SK-N-SH (cell line): ENCODE measurements around the gene AKT1. TPM values are rescaled to one million over a fixed set of nuclear protein-coding genes. Genes with fewer than 3 reads are reported as not detected.

ENCODE experiments used
- CTCF ChIA-PET: fragments of 300-600, 350-600 bp; formaldehyde crosslinking; extraction: SDS; loops from one replicate; lab custom pipeline; 2021; lab: Yijun Ruan, JAX
- POLR2A ChIA-PET: fragments of 350-600 bp; sonication (Branson Sonifier 250); formaldehyde crosslinking; extraction: SDS; loops from one replicate; lab custom pipeline; 2020; ENCODE audit warnings: antibody characterized with exemption, inconsistent platforms; lab: Yijun Ruan, JAX
- DNase-seq: peaks from one replicate; pipeline ENCODE4 v3.0.0; 2012
- H2AFZ ChIP-seq: fragments of 200-600 bp; sonication (generic); 2 replicates; pipeline ENCODE4 v1.8.1; 2016; ENCODE audit warnings: antibody characterized with exemption, mild to moderate bottlenecking, low read depth
- H3F3A ChIP-seq: fragments of 200-600 bp; sonication (generic); replicated peaks from 2 replicates; pipeline ENCODE3; 2016; ENCODE audit warnings: antibody characterized with exemption, mild to moderate bottlenecking; ENCODE audit not compliant: insufficient read depth
- H3K27ac ChIP-seq, 2 experiments: fragments of 200-500 bp in 1 of 2; fragments of 200-600 bp in 1 of 2; sonication (Bioruptor generic) in 1 of 2; sonication (generic), shearing (Covaris generic) in 1 of 2; 2 replicates each; pipeline versions ENCODE4 v1.5.1 to v1.6.1; 2014 to 2016; ENCODE audit warnings: low read depth in 2 of 2, inconsistent platforms in 1 of 2, low read length in 1 of 2, mild to moderate bottlenecking in 1 of 2, mixed read lengths in 1 of 2
- H3K27me3 ChIP-seq: fragments of 200-600 bp; sonication (generic), shearing (Covaris generic); 2 replicates; pipeline ENCODE4 v1.6.1; 2016; ENCODE audit warnings: mixed run types; ENCODE audit not compliant: insufficient read depth
- H3K36me3 ChIP-seq, 2 experiments: fragments of 200-500 bp in 1 of 2; fragments of 200-600 bp in 1 of 2; sonication (Bioruptor generic) in 1 of 2; sonication (generic) in 1 of 2; replicated peaks in 1 of 2; 2 replicates each; pipeline versions ENCODE3 to v1.5.1; 2014 to 2016; ENCODE audit warnings: low read length in 1 of 2, mild to moderate bottlenecking in 1 of 2; ENCODE audit not compliant: insufficient read depth in 2 of 2, control insufficient read depth in 1 of 2
- H3K4me1 ChIP-seq, 2 experiments: fragments of 200-500 bp in 1 of 2; fragments of 200-600 bp in 1 of 2; sonication (Bioruptor generic) in 1 of 2; sonication (generic), shearing (Covaris generic) in 1 of 2; 2 replicates each; pipeline versions ENCODE4 v1.5.1 to v1.6.1; 2014 to 2016; ENCODE audit warnings: low read depth in 1 of 2, low read length in 1 of 2, mixed run types in 1 of 2; ENCODE audit not compliant: insufficient read depth in 2 of 2, control insufficient read depth in 1 of 2
- H3K4me2 ChIP-seq: fragments of 200-600 bp; sonication (generic), shearing (Covaris generic); 2 replicates; pipeline ENCODE4 v1.6.1; 2017; ENCODE audit warnings: mixed run types
- H3K4me3 ChIP-seq, 2 experiments: fragments of 200-500 bp in 1 of 2; fragments of 200-600 bp in 1 of 2; sonication (Bioruptor generic) in 1 of 2; sonication (generic), shearing (Covaris generic) in 1 of 2; 2 replicates each; pipeline versions ENCODE4 v1.5.1 to v1.8.1; 2014 to 2016; ENCODE audit warnings: low read depth in 2 of 2, inconsistent platforms in 1 of 2, low read length in 1 of 2, mild to moderate bottlenecking in 1 of 2, mixed read lengths in 1 of 2, moderate library complexity in 1 of 2
- H3K79me2 ChIP-seq: fragments of 200-600 bp; sonication (generic); 2 replicates; pipeline ENCODE4 v1.8.1; 2017; ENCODE audit warnings: mild to moderate bottlenecking; ENCODE audit not compliant: insufficient read depth
- H3K9ac ChIP-seq: fragments of 200-600 bp; sonication (generic); 2 replicates; pipeline ENCODE4 v1.6.1; 2017; ENCODE audit warnings: mixed run types
- H3K9me2 ChIP-seq: fragments of 200-600 bp; sonication (generic); 2 replicates; pipeline ENCODE4 v1.6.1; 2017; ENCODE audit warnings: mixed run types
- H3K9me3 ChIP-seq: fragments of 200-600 bp; sonication (generic); 2 replicates; pipeline ENCODE4 v1.6.1; 2017; ENCODE audit warnings: mixed run types, mild to moderate bottlenecking, moderate library complexity
- H4K20me1 ChIP-seq: fragments of 200-600 bp; sonication (generic); 2 replicates; pipeline ENCODE4 v1.6.1; 2017; ENCODE audit warnings: mild to moderate bottlenecking, mixed run types; ENCODE audit not compliant: insufficient read depth
- CTCF ChIP-seq: fragments of 200-600 bp; sonication (generic); IDR thresholded peaks from 2 replicates; pipeline ENCODE4 v1.6.1; 2017; ENCODE audit warnings: antibody characterized with exemption, mild to moderate bottlenecking, moderate library complexity
- FOXJ3 ChIP-seq: sonication (generic); formaldehyde crosslinking; IDR thresholded peaks from 2 replicates; pipeline ENCODE4 v1.5.1; 2020; ENCODE audit warnings: mild to moderate bottlenecking, missing genetic modification reagents
- IRF3 ChIP-seq: fragments of 150-350 bp; IDR thresholded peaks from 2 replicates; pipeline ENCODE4 v1.6.1; 2016; ENCODE audit warnings: mild to moderate bottlenecking, low read depth, low read length
- MAX ChIP-seq: IDR thresholded peaks from 2 replicates; pipeline ENCODE4 v1.4.0; 2012; ENCODE audit warnings: low read depth
- MXI1 ChIP-seq: IDR thresholded peaks from 2 replicates; pipeline ENCODE4 v1.6.1; 2012; ENCODE audit warnings: mild to moderate bottlenecking, low read depth, low read length, improper control_type of control experiment
- PBX3 ChIP-seq: IDR thresholded peaks from 2 replicates; pipeline ENCODE4; 2012
- POLR2AphosphoS5 ChIP-seq: IDR thresholded peaks from 2 replicates; pipeline ENCODE4 v1.6.1; 2012; ENCODE audit warnings: low read depth, low read length
- SIN3A ChIP-seq: IDR thresholded peaks from 2 replicates; pipeline ENCODE4 v1.6.1; 2012; ENCODE audit warnings: low read depth, mild to moderate bottlenecking, low read length, moderate library complexity, borderline replicate concordance
- TAF1 ChIP-seq: IDR thresholded peaks from 2 replicates; pipeline ENCODE4 v1.6.1; 2012; ENCODE audit warnings: low read depth, mild to moderate bottlenecking, low read length, moderate library complexity, borderline replicate concordance
- TCF12 ChIP-seq: IDR thresholded peaks from 2 replicates; pipeline ENCODE4 v1.4.0; 2012
- TEAD4 ChIP-seq: IDR thresholded peaks from 2 replicates; pipeline ENCODE4 v1.4.0; 2012; ENCODE audit warnings: mild to moderate bottlenecking, borderline replicate concordance; ENCODE audit not compliant: insufficient read depth
- WGBS: methylation state at CpG from one replicate; pipeline ENCODE4 v1.1.6; 2017; ENCODE audit warnings: low lambda C conversion rate; 5-methylcytosine and 5-hydroxymethylcytosine counted together
- polyA plus RNA-seq, 3 experiments: library from polyadenylated mRNA; depleted of rRNA; stranded (reverse); fragments of >200 nt; gene quantifications; 2 replicates each; pipeline ENCODE4 v1.2.3, GENCODE V29; 2012

The AKT1 gene
- polyA plus RNA-seq, 1 of the 3 experiments (the other 2 are of a cell fraction), result 198 TPM

GRCh38 chr14:104772707-104773504 is 22.6 kb downstream of the AKT1 start:
- Histone ChIP-seq H3K36me3 (peaks cover 12 to 53% of the 10 kb centered on the region in 2 experiments), H3K9ac (no peak overlapping the region), H3K4me3 (no peak overlapping the region), H3K4me1 (peaks cover 0 to 7% of the 10 kb centered on the region in 2 experiments; a peak in 1 of 4 replicates), H4K20me1 (peaks cover 16% of the 10 kb centered on the region), H2AFZ (no peak overlapping the region), H3K9me2 (no peaks in the 10 kb centered on the region), H3K27me3 (no peaks in the 10 kb centered on the region), H3F3A (peaks cover 24% of the 10 kb centered on the region), H3K4me2 (no peak overlapping the region), H3K79me2 (no peaks in the 10 kb centered on the region), H3K27ac (no peak overlapping the region), H3K9me3 (no peaks in the 10 kb centered on the region)
- 96% methylated on average over 30 of the region's 38 CpGs for WGBS
- TF ChIP-seq SIN3A (no peak), POLR2AphosphoS5 (no peak), FOXJ3 (no peak), TEAD4 (no peak), MAX (no peak), MXI1 (no peak), TCF12 (no peak), PBX3 (no peak), TAF1 (no peak)
- no peak for DNase-seq
- ChIA-PET CTCF (interaction anchor here (1.7 kb wide), 1 partner anchor 54 kb away, joined by 3 read pairs; no protein-coding TSS in a partner anchor), POLR2A (interaction anchor here (0.6 kb wide), 1 partner anchor 53 kb away, joined by 3 read pairs; no protein-coding TSS in a partner anchor)

GRCh38 chr14:104771918-104772706 is 23.4 kb downstream of the AKT1 start:
- WGBS, result 94% methylated on average over 19 of the region's 34 CpGs
- TF ChIP-seq IRF3 (no peak), CTCF (no peak)
- Histone ChIP-seq H3K79me2 (no peaks in the 10 kb centered on the region), H3K9me3 (no peaks in the 10 kb centered on the region), H3K4me3 (no peak overlapping the region), H3K9me2 (no peaks in the 10 kb centered on the region), H3K9ac (no peak overlapping the region), H3K27ac (no peak overlapping the region), H3F3A (peaks cover 24% of the 10 kb centered on the region), H3K4me2 (no peak overlapping the region), H3K36me3 (peaks cover 12 to 53% of the 10 kb centered on the region in 2 experiments), H4K20me1 (peaks cover 10% of the 10 kb centered on the region), H3K27me3 (no peaks in the 10 kb centered on the region), H2AFZ (no peak overlapping the region), H3K4me1 (peaks cover 0 to 7% of the 10 kb centered on the region in 2 experiments; a peak in 1 of 4 replicates)
- ChIA-PET POLR2A (interaction anchor here (0.6 to 1.5 kb wide), 2 partner anchors 49 to 54 kb away, joined by 3 to 4 read pairs; no protein-coding TSS in a partner anchor), CTCF (interaction anchor here (2.4 to 6.5 kb wide), 2 partner anchors 12 to 54 kb away, joined by 6 to 85 read pairs; no protein-coding TSS in a partner anchor)
- no peak for DNase-seq
